ENCODE results near the gene TRAF4.
"Not testable (repeated sequence)": the region's sequence is repeated elsewhere in the genome, so short reads cannot be mapped to it uniquely, and the experiment has no call there.

TRAF4 gene

DNA sequence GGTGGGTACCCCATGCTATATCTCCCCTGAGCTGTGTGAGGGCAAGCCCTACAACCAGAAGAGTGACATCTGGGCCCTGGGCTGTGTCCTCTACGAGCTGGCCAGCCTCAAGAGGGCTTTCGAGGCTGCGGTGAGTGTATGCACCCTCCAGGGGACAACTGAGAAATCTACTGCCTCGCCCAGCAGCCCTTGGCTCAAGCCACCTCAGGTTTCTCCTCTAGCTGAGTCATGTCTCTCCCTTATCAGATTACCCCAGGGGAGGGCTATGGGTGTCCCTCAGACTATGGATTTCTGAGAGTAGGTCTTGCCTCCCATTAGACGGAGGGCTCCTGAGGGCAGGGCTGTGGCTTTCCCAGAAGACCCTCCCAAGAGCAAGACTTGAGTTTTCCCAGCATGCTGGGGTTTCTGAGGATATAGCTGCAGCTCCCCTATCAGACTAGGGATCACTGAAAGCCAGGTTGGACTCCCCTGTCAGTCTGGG, 8.5 kb upstream of the TRAF4 start:
- DNase-seq (ENCODE audit: extremely low read depth, low read depth) = no peak
- TF ChIP-seq, protein P1, sequence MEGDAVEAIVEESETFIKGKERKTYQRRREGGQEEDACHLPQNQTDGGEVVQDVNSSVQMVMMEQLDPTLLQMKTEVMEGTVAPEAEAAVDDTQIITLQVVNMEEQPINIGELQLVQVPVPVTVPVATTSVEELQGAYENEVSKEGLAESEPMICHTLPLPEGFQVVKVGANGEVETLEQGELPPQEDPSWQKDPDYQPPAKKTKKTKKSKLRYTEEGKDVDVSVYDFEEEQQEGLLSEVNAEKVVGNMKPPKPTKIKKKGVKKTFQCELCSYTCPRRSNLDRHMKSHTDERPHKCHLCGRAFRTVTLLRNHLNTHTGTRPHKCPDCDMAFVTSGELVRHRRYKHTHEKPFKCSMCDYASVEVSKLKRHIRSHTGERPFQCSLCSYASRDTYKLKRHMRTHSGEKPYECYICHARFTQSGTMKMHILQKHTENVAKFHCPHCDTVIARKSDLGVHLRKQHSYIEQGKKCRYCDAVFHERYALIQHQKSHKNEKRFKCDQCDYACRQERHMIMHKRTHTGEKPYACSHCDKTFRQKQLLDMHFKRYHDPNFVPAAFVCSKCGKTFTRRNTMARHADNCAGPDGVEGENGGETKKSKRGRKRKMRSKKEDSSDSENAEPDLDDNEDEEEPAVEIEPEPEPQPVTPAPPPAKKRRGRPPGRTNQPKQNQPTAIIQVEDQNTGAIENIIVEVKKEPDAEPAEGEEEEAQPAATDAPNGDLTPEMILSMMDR (IDR thresholded peaks at IDR 0.05; ENCODE audit: low read depth, low read length, missing control alignments) = no peak
- H3K4me3 ChIP-seq (replicated peaks; ENCODE audit: low read depth, low read length) = no peak overlapping the region

DNA sequence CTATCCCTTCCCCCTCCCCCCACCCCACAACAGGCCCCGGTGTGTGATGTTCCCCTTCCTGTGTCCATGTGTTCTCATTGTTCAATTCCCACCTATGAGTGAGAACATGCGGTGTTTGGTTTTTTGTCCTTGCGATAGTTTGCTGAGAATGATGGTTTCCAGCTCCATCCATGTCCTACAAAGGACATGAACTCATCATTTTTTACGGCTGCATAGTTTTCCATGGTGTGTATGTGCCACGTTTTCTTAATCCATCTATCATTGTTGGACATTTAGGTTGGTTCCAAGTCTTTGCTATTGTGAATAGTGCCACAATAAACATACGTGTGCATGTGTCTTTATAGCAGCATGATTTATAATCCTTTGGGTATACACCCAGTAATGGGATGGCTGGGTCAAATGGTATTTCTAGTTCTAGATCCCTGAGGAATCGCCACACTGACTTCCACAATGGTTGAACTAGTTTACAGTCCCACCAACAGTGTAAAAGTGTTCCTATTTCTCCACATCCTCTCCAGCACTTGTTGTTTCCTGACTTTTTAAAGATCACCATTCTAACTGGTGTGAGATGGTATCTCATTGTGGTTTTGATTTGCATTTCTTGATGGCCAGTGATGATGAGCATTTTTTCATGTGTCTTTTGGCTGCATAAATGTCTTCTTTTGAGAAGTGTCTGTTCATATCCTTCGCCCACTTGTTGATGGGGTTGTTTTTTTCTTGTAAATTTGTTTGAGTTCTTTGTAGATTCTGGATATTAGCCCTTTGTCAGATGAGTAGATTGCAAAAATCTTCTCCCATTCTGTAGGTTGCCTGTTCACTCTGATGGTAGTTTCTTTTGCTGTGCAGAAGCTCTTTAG, 7.7 kb upstream of the TRAF4 start:
- DNase-seq (ENCODE audit: extremely low read depth, low read depth); H3K4me3 ChIP-seq (replicated peaks; ENCODE audit: low read depth, low read length): not testable (repeated sequence)

DNA sequence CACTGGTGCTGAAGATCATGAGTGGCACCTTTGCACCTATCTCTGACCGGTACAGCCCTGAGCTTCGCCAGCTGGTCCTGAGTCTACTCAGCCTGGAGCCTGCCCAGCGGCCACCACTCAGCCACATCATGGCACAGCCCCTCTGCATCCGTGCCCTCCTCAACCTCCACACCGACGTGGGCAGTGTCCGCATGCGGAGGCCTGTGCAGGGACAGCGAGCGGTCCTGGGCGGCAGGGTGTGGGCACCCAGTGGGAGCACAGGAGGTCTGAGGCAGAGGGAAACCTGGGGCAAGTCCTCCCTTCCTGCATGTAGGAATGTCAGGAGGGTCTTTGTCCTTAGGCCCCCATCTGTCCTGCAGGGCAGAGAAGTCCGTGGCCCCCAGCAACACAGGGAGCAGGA, 6.5 kb upstream of the TRAF4 start:
- DNase-seq (ENCODE audit: extremely low read depth, low read depth) = no peak
- TF ChIP-seq, protein P1 (IDR thresholded peaks at IDR 0.05; ENCODE audit: low read depth, low read length, missing control alignments) = no peak
- no peak overlapping the region for H3K4me3 ChIP-seq (replicated peaks; ENCODE audit: low read depth, low read length)

DNA sequence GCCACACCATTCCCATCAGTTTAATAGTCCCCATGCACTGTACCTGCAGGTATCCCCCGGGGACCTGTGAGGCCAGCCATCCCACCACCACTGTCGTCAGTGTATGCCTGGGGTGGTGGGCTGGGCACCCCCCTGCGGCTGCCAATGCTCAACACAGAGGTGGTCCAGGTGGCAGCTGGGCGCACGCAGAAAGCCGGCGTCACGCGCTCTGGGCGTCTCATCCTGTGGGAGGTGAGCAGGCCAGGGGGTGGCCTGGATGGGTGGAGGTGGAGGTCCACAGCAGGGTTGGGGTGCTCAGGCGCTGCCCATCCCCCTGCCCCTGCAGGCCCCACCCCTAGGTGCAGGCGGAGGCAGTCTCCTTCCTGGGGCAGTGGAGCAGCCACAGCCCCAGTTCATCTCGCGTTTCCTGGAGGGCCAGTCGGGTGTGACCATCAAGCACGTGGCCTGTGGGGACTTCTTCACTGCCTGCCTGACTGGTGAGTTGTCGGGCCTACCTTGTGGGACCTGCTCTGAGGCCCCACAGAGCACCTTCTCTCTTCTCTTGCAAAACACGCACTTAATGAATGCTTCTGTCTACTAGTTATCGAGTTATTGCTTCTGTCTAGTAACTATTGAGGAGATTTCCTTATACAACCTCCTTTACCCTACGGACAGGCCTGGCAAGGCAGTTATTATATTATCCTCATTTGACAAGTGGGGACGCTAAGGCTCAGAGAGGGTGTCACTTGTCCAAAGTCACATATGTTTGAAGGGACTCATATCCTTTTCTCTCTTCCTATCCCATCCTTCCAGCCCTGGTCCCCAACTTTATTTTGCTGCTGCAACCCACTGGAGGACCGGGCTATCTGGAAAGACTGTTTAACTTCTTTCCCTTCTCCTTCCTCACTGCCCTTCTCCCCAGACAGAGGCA, 5.8 kb upstream of the TRAF4 start:
- TF ChIP-seq, protein P1 (IDR thresholded peaks at IDR 0.05; ENCODE audit: low read depth, low read length, missing control alignments) = no peak
- H3K4me3 ChIP-seq (replicated peaks; ENCODE audit: low read depth, low read length) = no peak overlapping the region
- DNase-seq (ENCODE audit: extremely low read depth, low read depth) = no peak

DNA sequence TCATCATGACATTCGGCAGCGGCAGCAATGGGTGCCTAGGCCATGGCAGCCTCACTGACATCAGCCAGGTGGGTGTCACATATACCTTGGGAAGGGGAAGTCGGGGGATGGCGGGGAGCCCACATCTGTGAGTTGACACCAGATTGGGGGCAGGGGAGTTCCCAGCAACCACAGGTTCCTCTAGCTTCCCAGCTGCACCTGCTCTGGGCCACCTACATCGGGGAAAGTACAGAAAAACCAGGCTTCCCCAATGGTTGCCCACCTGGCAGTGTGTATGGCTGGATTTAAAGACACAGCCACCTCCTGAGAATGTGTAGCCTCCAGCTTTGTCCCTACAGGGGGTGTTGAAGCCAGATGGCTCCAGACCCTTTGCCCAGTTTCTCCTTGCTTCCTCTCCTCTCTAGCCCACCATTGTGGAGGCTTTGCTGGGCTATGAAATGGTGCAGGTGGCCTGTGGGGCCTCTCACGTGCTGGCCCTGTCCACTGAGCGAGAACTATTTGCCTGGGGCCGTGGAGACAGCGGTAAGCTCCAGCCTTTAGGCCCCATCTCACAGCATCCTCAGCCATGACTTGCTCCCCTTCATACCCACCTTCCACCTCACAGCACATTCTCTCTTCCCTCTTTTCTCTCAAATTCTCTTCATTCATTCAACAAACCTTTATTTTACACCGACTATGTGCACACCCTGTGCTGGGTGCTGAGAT, 5.0 kb upstream of the TRAF4 start:
- H3K4me3 ChIP-seq (replicated peaks; ENCODE audit: low read depth, low read length) = no peak overlapping the region
- DNase-seq (ENCODE audit: extremely low read depth, low read depth) = no peak
- TF ChIP-seq, protein P1 (IDR thresholded peaks at IDR 0.05; ENCODE audit: low read depth, low read length, missing control alignments) = no peak

DNA sequence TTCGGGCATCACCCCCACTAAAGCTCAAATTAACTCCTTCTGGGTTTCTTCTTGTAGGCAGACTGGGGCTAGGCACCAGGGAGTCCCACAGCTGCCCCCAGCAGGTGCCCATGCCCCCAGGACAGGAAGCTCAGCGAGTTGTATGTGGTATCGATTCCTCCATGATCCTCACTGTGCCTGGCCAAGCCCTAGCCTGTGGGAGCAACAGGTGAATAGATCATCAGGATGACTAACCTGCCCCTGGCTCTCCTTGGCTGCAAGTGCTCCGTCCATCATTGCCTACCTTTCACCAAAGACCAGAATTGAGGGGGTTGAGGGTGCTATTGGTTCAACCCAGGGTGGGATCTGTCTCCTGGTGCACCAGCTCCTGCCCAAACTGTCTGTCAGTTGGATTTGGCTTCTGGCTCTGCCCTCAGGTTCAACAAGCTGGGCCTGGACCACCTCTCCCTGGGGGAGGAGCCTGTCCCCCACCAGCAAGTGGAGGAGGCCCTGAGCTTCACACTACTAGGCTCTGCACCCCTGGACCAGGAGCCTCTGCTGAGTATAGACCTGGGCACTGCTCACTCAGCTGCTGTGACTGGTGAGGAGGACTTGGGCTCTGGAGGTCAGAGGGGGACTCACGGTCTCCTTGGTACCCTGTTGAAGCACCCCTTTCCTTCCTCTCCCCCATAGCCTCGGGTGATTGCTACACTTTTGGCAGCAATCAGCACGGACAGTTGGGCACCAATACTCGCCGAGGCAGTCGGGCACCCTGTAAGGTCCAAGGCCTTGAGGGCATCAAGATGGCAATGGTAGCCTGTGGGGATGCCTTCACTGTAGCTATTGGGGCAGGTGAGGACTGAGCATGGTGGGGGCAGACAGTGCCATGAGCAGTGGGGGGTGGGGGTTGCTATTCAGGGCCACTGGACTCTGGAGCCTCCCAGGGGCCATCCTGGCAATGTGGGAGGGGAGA, 3.1 kb upstream of the TRAF4 start:
- no peak overlapping the region for H3K4me3 ChIP-seq (replicated peaks; ENCODE audit: low read depth, low read length)
- no peak for DNase-seq (ENCODE audit: extremely low read depth, low read depth)
- TF ChIP-seq, protein P1 (IDR thresholded peaks at IDR 0.05; ENCODE audit: low read depth, low read length, missing control alignments) = no peak

Measured in HFF-Myc (cell line).